Ovary (tissue), 3 donors: ENCODE data around the gene CACNG5.

Source experiments
- POLR2A ChIP-seq: fragments of 450-650 bp; IDR thresholded peaks from one replicate; pipeline ENCODE4 v1.6.1; 2017; ENCODE audit warnings: antibody characterized with exemption, mild to moderate bottlenecking, moderate library complexity
- TF ChIP-seq, protein P1 (sequence below), 3 donors: fragments of 450-650 bp in 2 of 3; fragments of 200-600 bp in 1 of 3; IDR thresholded peaks; one replicate each; pipeline versions ENCODE4 v1.5.1 to v1.8.0; 2016 to 2022; ENCODE audit warnings: antibody characterized with exemption in 3 of 3, mild to moderate bottlenecking in 1 of 3
- donor health status: DM: no; HTN: no; CAD: no.

DNA sequence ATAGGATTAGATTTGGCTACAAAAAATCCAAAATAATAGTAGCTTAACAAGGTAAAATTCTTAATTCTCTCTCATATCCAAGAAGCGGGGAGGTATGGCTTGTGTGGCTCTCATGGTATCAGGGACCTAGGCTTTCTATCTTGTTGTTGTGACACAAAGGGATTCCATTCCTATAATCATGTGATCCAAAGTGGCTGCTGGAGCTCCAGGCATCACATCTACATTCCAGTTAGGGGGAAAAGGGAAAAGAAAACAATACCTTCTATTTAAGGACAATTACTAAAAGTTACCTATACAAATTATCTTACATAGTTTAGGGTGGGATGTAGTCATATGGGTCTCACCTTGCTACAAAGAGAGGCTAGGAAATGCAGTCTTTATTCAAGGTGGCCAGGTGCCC is 82.0 kb downstream of the CACNG5 start:
- TF ChIP-seq, protein P1, sequence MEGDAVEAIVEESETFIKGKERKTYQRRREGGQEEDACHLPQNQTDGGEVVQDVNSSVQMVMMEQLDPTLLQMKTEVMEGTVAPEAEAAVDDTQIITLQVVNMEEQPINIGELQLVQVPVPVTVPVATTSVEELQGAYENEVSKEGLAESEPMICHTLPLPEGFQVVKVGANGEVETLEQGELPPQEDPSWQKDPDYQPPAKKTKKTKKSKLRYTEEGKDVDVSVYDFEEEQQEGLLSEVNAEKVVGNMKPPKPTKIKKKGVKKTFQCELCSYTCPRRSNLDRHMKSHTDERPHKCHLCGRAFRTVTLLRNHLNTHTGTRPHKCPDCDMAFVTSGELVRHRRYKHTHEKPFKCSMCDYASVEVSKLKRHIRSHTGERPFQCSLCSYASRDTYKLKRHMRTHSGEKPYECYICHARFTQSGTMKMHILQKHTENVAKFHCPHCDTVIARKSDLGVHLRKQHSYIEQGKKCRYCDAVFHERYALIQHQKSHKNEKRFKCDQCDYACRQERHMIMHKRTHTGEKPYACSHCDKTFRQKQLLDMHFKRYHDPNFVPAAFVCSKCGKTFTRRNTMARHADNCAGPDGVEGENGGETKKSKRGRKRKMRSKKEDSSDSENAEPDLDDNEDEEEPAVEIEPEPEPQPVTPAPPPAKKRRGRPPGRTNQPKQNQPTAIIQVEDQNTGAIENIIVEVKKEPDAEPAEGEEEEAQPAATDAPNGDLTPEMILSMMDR (IDR thresholded peaks at IDR 0.05) = no peak
- no peak for TF ChIP-seq POLR2A
